Motor neuron (in vitro differentiated cells): ENCODE data around the gene TTLL11. TPM values are rescaled to one million over a fixed set of nuclear protein-coding genes. Genes with fewer than 3 reads are reported as not detected.
A peak's percentile ranks its signal among the peaks of the same experiment; 100 is the strongest.

ENCODE experiments used
- ATAC-seq, 8 experiments: fragments of 200-7000 bp; cut with Tn5 transposase; replicated peaks in 6 of 8; 2 replicates each; pipeline ENCODE4 v1.8.0; 2021; ENCODE audit warnings: mild to moderate bottlenecking in 8 of 8, moderate library complexity in 8 of 8
- H3K27ac ChIP-seq, 2 donors: fragments of 250-450 bp; sonication (Bioruptor Pico); 2 replicates each; pipeline ENCODE4 v1.9.0; 2021; ENCODE audit warnings: antibody characterized with exemption in 2 of 2, mild to moderate bottlenecking in 2 of 2, moderate library complexity in 1 of 2
- H3K4me1 ChIP-seq, 2 donors: fragments of 250-450 bp; sonication (Bioruptor Pico); replicated peaks in 1 of 2; 2 replicates each; pipeline ENCODE4 v1.6.1; 2021; ENCODE audit warnings: antibody characterized with exemption in 2 of 2, mild to moderate bottlenecking in 2 of 2, moderate library complexity in 1 of 2
- H3K4me3 ChIP-seq, 5 donors: fragments of 250-450 bp; sonication (Bioruptor Pico); 2 replicates each; pipeline ENCODE4 v1.9.0; 2021; ENCODE audit warnings: antibody characterized with exemption in 5 of 5, mild to moderate bottlenecking in 5 of 5, moderate library complexity in 4 of 5
- WGBS, 10 experiments: fragments of 450-650 bp; shearing (Covaris generic); methylation state at CpG; one replicate each; pipeline ENCODE4 v1.0.0; 2022; 5-methylcytosine and 5-hydroxymethylcytosine counted together
- in situ Hi-C, 9 experiments: fragments of 400-800 bp; cut with MboI; loops; one replicate each; pipeline ENCODE4 v1.15.0; 2021; ENCODE audit warnings: low sequenced_read_pairs in 9 of 9, low pct_unique_long_range_greater_than_20kb in 2 of 9; ENCODE audit not compliant: unreplicated experiment in 9 of 9
- total RNA-seq, 8 experiments: library from RNA; unstranded; fragments of 300-600 nt; gene quantifications; 2 replicates each; pipeline versions ENCODE4 v1.2.3 to v1.2.4, GENCODE V29; 2022

TTLL11 gene
- total RNA-seq, 8 experiments from 2014 or later, result 5.7 to 16.9 (median 11.2) TPM

GRCh38 chr9:121942866-121943382 lies 150.2 kb downstream of the TTLL11 start:
- 51 to 94% (median 72%) methylated on average over 1 to 12 of the region's 15 CpGs for WGBS, 10 experiments
- in situ Hi-C loops, result no loop called here
- peak in 4 of 8 experiments; percentile 13 to 96 (median 84) for ATAC-seq
- Histone ChIP-seq H3K27ac (no peak overlapping the region), H3K4me3 (no peak overlapping the region), H3K4me1 (peaks cover 0 to 7% of the 10 kb centered on the region in 2 donors)

- 76 to 96% (median 90%) methylated on average over 2 to 7 of the region's 7 CpGs; no CpG with 5 or more reads in 1 of the 10 experiments for WGBS, 10 experiments
- no peak overlapping the region for H3K27ac ChIP-seq
- H3K4me3 ChIP-seq, result no peak overlapping the region
- H3K4me1 ChIP-seq, result peaks cover 0 to 7% of the 10 kb centered on the region in 2 donors
- in situ Hi-C loops, result no loop called here
- ATAC-seq, result peak in 1 of 8 experiments; percentile 16
Observed at GRCh38 chr9:121942313-121942712, 150.8 kb downstream of the TTLL11 start.

GRCh38 chr9:121939643-121940042 lies 153.5 kb downstream of the TTLL11 start:
- H3K4me3 ChIP-seq, result no peak overlapping the region
- in situ Hi-C loops, result no loop called here
- H3K4me1 ChIP-seq, result peaks cover 0 to 7% of the 10 kb centered on the region in 2 donors
- no peak overlapping the region for H3K27ac ChIP-seq
- no peak for ATAC-seq
- 42 to 100% (median 79%) methylated on average over 1 to 9 of the region's 10 CpGs; no CpG with 5 or more reads in 1 of the 10 experiments for WGBS, 10 experiments

DNA sequence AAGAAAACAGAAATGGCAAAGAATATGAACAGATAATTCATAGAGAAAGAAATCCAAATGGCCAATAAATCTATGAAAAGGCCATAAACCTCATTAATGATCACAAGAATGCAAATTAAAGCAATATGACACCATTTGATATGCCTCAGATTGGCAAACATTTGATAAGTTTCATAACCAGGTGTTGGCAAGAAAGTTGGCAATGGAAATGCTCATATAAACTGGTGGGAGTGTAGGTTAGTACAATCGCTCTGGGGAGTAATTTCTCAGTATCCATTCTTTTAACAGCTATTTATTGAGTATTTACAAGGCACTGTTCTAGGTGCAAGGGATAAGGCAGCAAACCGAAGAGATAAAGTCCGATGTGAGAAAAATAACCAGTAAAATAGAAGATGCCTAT lies 154.5 kb downstream of the TTLL11 start:
- Histone ChIP-seq H3K4me3 (no peak overlapping the region), H3K4me1 (peaks cover 0 to 7% of the 10 kb centered on the region in 2 donors), H3K27ac (no peak overlapping the region)
- 88 to 100% (median 95%) methylated on average over 1 to 3 of the region's 3 CpGs; no CpG with 5 or more reads in 2 of the 10 experiments for WGBS, 10 experiments
- in situ Hi-C loops, result no loop called here
- ATAC-seq, result no peak

- 30 to 100% (median 75%) methylated on average over 1 to 2 of the region's 2 CpGs for WGBS, 10 experiments
- H3K4me1 ChIP-seq, result peaks cover 0 to 2% of the 10 kb centered on the region in 2 donors
- H3K4me3 ChIP-seq, result no peak overlapping the region
- H3K27ac ChIP-seq, result no peak overlapping the region
- no peak for ATAC-seq
- in situ Hi-C loops, result no loop called here
Observed at GRCh38 chr9:121937240-121937639, 155.9 kb downstream of the TTLL11 start.

DNA sequence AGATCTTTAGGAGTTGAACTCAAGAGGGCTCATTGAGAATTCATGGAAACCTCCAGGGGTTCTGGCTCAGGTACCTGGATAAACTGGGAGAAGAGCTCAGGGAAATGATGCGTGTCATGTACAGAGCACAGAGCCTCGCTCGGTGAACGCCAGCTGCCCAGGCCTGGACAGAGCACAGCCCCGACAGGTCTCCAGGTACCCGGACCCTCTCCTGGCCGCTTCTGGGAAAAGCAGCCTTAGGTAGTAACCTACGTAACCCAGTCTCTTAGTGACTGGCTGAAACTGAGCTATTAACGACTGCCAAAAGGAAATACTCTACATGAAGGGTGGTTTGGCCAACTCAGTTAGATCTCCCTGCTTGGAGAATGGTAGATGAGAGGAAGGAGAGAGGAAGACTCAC lies 157.4 kb downstream of the TTLL11 start:
- in situ Hi-C loops, result no loop called here
- no peak for ATAC-seq
- H3K4me3 ChIP-seq, result no peak overlapping the region
- WGBS, 10 experiments, result 40 to 100% (median 88%) methylated on average over 1 to 7 of the region's 9 CpGs; no CpG with 5 or more reads in 2 of the 10 experiments
- H3K4me1 ChIP-seq, result no peaks in the 10 kb centered on the region
- H3K27ac ChIP-seq, result no peak overlapping the region

GRCh38 chr9:121930956-121931355 lies 162.2 kb downstream of the TTLL11 start:
- WGBS, 10 experiments, result 14 to 100% (median 70%) methylated on average over 1 to 4 of the region's 5 CpGs; no CpG with 5 or more reads in 2 of the 10 experiments
- H3K27ac ChIP-seq, result no peak overlapping the region
- peak in 1 of 8 experiments; percentile 29 for ATAC-seq
- peaks cover 4 to 16% of the 10 kb centered on the region in 2 donors for H3K4me1 ChIP-seq
- in situ Hi-C loops, result no loop called here
- H3K4me3 ChIP-seq, result no peak overlapping the region

DNA sequence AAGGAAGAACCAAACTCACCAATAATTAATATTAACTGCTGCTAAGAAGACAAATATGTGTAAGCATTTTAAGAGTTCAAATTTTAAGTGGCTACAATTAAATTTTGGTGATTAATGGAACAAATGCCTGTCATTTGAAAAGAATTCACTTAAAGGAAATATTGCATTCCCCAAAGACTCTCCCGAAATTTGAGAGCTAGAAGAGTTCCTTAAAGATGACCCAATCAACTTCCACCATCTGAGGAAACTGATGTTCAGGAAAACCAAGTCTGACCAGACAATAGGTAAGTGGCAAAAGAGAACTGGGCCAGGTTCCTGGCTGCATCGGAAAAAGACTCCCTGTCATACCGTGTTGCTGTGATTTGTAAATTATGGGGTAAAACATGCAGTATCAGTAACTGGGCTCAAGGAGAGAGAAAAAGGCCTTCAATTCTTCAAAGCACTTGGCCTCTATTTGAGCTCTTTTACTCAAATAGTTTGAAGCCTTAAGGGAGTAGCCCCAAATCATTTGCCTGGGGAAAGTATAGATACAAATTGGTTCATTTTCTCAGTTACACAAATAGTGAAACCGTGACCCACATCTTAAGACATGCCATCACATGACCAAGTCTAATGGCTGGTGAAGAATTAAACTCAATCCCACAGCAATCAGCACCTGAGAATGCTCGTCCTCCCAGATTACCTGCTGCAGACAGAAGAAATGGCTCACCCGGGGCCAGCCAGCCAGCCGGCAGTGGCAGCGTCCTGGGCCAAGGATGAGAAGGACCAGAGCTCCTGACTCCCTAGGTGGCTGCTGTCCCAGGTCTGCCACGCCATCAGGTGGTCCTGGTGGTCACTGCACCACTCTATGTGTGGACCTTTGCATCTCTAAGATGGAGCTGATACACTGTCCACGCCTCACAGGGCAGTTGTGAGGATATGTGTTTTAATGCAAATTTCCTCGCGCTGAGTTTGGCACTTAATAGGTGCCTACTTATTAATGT lies 162.9 kb downstream of the TTLL11 start:
- peak in 6 of 8 experiments; percentile 32 to 98 (median 62) for ATAC-seq
- Histone ChIP-seq H3K4me3 (no peak overlapping the region), H3K4me1 (peaks cover 6 to 16% of the 10 kb centered on the region in 2 donors), H3K27ac (no peak overlapping the region)
- WGBS, 10 experiments, result 62 to 90% (median 81%) methylated on average over 3 to 9 of the region's 12 CpGs; no CpG with 5 or more reads in 1 of the 10 experiments
- in situ Hi-C loops, result no loop called here

- WGBS, 10 experiments, result 86 to 100% (median 100%) methylated on average over 1 of the region's 1 CpG; no CpG with 5 or more reads in 5 of the 10 experiments
- ATAC-seq, result peak in 2 of 8 experiments; percentile 31 to 38
- in situ Hi-C loops, result no loop called here
- Histone ChIP-seq H3K4me3 (no peak overlapping the region), H3K27ac (no peak overlapping the region), H3K4me1 (peaks cover 12 to 22% of the 10 kb centered on the region in 2 donors)
Observed at GRCh38 chr9:121927636-121928035, 165.5 kb downstream of the TTLL11 start.

DNA sequence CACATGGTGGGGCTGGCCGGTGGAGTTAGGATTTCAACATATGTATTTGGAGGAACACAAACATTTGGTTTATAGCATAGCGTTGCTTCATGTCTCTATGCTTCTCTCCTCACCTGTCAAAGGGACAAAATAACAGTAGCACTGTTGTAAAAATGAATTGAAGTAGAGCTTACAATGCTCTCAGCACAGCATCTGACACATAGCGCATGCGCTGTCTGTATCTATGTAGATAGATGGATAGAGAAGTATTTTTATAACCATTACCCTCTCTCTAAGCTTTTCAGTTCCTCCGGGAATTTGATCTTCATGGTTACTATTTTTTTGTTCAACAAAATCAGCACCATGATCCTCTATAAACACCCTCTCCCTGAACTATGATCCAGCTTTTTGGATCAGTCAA lies 166.0 kb downstream of the TTLL11 start:
- in situ Hi-C loops, result no loop called here
- no peak overlapping the region for H3K27ac ChIP-seq
- H3K4me3 ChIP-seq, result no peak overlapping the region
- 60 to 100% (median 92%) methylated on average over 1 to 5 of the region's 5 CpGs; no CpG with 5 or more reads in 1 of the 10 experiments for WGBS, 10 experiments
- H3K4me1 ChIP-seq, result peaks cover 12 to 28% of the 10 kb centered on the region in 2 donors
- ATAC-seq, result no peak

DNA sequence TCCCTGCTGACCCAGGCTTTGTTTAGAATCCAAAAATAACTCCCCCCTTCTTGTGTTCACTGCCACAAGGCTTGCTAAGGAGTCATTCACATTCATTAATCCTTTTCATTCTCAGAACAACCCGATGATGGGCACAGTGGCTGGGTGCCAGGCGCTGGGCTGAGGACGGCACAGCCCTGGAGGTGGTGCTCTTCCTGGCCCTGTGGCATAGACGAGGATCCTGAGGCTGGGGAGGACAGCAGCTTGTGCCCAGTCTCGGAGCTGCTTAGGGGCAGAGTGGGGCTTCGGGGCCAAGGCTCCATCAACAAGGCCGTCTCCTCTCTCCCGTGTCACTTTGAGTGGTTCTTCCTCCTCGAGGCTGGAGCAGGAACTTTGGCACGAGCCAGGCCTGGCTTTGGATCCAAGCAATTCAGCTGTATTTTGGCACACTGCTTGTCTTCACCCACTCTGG lies 166.7 kb downstream of the TTLL11 start:
- in situ Hi-C loops, result no loop called here
- no peak for ATAC-seq
- Histone ChIP-seq H3K4me3 (no peak overlapping the region), H3K4me1 (peaks cover 18 to 35% of the 10 kb centered on the region in 2 donors), H3K27ac (no peak overlapping the region)
- WGBS, 10 experiments, result 0 to 100% (median 91%) methylated on average over 1 to 7 of the region's 10 CpGs; no CpG with 5 or more reads in 4 of the 10 experiments

DNA sequence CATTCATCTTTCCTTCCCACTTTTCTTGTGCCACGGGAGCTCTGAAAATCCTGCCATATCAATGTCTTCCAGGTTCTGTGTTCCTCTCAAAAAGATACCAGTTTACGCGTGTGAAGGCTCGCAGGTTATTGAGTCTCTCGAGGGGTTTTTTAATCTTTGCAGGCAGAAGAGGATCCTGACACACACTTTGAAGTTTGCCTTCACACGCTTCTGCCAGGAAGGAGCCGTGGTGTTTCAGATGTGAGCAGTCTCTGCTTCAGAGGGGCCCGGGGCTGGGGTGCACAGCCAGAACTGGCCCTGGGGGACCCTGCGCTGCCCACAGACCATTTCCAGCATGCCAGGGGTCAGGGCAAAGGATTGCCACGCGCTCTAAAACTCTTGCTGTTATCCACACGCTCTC lies 167.2 kb downstream of the TTLL11 start:
- WGBS, 10 experiments, result 75 to 96% (median 88%) methylated on average over 1 to 7 of the region's 12 CpGs; no CpG with 5 or more reads in 2 of the 10 experiments
- no peak overlapping the region for H3K27ac ChIP-seq
- ATAC-seq, result no peak
- peaks cover 22 to 39% of the 10 kb centered on the region in 2 donors for H3K4me1 ChIP-seq
- in situ Hi-C loops, result no loop called here
- H3K4me3 ChIP-seq, result no peak overlapping the region

GRCh38 chr9:121924700-121925099 lies 168.4 kb downstream of the TTLL11 start:
- no peak for ATAC-seq
- H3K4me3 ChIP-seq, result no peak overlapping the region
- H3K4me1 ChIP-seq, result peaks cover 22 to 39% of the 10 kb centered on the region in 2 donors
- H3K27ac ChIP-seq, result no peak overlapping the region
- in situ Hi-C loops, result no loop called here
- 32 to 86% (median 64%) methylated on average over 2 to 4 of the region's 4 CpGs for whole genome bisulfite sequencing, 10 experiments
